NCI-H2227 (cell line): ENCODE data around the gene KRTAP10-7.
"Not testable (repeated sequence)": the region's sequence is repeated elsewhere in the genome, so short reads cannot be mapped to it uniquely, and the experiment has no call there.

Experiments
- DNase-seq: peaks from one replicate; lab custom pipeline; 2025; ENCODE audit not compliant: unreplicated experiment; lab: John Stamatoyannopoulos, UW

Gene KRTAP10-7, protein sequence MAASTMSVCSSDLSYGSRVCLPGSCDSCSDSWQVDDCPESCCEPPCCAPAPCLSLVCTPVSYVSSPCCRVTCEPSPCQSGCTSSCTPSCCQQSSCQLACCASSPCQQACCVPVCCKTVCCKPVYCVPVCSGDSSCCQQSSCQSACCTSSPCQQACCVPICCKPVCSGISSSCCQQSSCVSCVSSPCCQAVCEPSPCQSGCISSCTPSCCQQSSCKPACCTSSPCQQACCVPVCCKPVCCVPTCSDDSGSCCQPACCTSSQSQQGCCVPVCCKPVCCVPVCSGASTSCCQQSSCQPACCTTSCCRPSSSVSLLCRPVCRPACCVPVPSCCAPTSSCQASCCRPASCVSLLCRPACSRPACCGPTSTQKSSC

DNA sequence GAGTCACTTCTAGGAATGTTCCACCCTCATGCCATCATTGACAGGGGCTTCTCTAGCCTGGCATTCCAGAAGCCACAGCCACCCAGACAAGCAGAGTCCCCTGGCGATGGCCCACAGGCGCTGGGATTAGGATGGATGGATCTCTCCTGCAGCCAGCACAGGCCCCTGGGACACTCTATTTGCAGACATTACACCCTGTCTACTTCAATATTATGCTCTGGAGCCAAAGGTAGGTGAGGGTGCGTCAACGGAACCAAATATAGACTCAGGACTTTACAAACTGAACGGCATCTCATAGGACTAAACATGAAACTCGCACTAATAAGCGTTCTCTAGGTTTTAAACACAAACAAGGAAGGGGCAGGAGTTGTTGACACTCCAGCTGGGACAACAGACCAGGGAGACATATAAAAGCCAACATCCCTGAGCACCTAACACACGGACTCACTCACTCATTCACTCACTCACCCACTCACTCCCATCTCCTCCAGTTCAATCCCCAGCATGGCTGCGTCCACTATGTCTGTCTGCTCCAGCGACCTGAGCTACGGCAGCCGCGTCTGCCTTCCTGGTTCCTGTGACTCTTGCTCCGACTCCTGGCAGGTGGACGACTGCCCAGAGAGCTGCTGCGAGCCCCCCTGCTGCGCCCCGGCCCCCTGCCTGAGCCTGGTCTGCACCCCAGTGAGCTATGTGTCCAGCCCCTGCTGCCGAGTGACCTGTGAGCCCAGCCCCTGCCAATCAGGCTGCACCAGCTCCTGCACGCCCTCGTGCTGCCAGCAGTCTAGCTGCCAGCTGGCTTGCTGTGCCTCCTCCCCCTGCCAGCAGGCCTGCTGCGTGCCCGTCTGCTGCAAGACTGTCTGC is at the start of gene KRTAP10-7:
Gene KRTAP10-7 (plus strand): TSS at position 480 of the 861 bp plus-strand sequence. CDS start 25 bp downstream, at position 505.
- not testable (repeated sequence) for DNase-seq

DNA sequence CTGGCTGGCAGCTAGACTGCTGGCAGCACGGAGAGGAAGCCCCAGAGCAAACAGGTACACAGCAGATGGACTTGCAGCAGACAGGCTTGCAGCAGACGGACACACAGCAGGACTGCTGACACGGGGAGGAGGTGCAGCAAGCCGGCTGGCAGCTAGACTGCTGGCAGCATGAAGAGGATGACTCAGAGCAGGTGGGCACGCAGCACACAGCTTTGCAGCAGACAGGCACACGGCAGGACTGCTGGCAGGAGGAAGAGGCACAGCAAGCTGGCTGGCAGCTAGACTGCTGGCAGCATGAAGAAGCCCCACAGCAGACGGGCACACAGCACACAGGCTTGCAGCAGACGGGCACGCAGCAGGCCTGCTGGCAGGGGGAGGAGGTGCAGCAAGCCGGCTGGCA is 49.6 kb upstream of the KRTAP10-7 start:
- DNase-seq, result no peak

DNA sequence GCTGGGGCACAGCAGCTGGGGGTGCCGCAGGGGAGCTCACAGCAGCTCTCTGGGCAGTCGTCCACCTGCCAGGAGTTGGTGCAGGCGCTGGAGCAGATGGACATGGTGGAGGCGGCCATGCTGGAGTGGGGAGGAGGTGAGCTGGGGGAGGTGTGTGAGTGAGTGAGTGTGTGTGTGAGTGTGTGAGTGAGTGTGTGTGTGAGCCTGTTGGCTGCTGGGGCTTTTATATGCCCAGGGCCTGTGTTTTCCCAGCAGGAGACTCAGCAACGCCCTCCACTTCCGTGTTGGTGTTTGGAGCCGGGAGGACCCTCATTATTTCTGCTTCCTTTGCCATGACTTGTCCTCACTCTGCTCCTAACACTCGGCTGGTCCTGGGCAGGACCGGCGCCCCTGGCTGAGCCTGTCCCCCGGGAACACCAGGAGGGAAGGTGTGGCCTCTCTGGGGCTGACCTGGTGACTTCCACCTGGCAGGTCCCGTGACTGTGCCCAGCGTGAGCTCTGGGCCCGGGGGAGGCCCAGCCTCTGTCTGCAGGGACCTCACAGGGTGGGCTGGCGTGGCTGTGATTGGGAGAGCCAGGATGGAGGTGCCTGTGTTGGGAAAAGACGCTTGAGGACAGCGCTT is 48.9 kb upstream of the KRTAP10-7 start, which contains the start of gene KRTAP10-2:
Gene KRTAP10-2 (minus strand): TSS at position 166 of the 622 bp plus-strand sequence. CDS start 47 bp downstream, at position 119.
- peak; percentile 77 for DNase-seq

DNA sequence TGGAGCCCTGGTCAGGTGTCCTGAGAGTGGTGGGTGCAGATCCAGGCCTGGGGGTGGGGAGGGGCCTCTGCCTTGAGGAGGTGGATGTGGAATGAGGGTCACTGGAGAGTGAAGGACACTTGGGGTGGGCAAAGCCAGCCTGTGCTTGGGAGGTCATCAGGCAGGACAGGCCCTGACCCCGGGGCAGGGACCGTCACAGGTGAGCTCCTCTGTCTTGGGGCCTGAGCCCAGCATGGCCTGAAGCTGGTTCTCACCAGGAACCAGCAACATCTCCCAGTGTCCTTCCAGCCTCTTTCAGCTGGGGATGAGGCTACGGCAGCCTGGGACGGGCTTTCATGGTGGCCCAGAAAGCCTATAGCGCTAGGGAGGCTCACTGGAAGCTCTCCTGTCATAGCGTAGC is 48.3 kb upstream of the KRTAP10-7 start:
- no peak for DNase-seq

DNA sequence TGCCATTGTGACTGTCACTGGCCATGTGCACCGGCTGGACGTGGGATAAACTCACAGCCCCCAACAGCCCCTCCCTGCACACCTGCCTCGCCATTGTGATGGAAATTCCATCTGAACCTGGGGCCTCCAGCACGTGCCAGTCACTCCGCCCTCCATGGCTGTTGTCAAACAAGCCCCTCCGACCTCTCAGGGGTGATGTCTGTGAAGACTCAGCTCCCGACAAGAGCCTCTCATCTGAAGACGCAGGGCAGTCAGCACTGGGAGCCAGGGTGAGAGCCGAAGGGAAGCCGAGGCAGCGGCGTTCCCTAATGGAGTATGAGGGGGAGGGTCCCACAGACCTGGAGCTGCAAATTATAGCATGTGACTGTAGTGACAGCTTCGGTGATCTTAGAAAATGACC is 47.7 kb upstream of the KRTAP10-7 start:
- DNase-seq, result no peak

- no peak for DNase-seq
Measured at GRCh38 chr21:44555200-44555875, 45.1 kb upstream of the KRTAP10-7 start.

DNA sequence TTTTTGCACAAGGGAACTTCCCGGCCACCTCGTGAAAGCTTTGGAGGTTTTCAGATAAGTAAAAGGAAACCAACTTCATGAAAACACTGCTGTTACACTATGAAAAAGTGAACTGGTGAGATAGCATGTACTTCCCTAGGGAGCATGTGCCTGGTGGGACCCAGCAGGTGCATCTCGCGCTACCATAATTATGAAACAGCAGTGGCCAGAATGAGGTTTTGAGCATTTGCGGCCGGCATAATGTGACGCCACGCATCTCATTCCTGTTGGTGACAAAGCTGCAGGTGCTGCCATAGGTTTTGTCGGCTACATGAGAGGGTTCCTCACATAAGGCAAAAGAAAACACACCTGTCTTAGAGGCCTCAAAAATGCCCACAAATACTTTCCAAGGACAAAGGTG is 43.5 kb upstream of the KRTAP10-7 start:
- no peak for DNase-seq

DNA sequence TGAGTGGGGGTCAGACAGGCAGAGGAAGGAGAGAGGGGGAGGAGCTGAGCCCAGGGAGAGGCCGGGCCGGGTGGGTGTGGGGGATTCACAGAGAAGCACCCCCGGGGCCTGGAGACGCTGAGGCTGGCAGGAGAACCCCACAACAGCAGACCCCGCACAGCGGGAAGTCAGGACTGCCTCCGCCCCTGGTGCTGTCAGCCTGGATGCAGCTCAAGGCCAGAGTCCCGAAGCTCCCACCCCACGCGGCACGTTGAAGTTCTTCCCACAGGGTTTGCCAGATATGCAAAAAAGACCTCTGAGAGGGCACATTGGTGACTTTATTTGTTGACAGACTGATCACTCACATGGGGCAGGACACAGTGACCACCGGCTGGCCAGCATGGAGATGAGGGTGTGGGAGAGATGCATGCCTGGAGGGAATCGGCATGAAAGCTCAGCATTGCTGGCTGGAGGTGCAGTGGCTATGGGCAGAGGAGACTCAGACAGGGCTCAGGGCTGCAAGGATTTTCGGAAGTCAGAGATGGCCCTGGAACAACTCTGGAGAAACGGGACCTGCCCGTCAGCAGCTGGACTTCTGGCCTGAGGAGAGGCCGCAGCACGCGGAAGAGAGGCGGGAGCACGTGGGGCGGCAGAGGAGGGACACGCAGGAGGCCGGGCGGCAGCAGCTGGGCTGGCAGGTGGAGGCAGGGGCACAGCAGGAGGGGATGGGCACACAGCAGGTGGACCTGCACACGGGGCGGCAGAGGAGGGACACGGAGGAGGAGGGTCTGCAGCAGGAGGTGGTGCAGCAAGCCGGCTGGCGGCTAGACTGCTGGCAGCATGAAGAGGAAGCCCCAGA is 42.7 kb upstream of the KRTAP10-7 start:
- no peak for DNase-seq

DNA sequence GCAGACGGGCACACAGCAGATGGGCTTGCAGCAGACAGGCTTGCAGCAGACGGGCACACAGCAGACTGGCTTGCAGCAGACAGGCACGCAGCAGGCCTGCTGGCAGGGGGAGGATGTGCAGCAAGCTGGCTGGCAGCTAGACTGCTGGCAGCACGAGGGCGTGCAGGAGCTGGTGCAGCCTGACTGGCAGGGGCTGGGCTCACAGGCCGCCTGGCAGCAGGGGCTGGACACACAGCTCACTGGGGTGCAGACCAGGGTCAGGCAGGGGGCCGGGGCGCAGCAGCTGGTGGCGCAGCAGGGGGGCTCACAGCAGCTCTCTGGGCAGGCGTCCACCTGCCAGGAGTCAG is 42.1 kb upstream of the KRTAP10-7 start:
- DNase-seq, result not testable (repeated sequence)

DNA sequence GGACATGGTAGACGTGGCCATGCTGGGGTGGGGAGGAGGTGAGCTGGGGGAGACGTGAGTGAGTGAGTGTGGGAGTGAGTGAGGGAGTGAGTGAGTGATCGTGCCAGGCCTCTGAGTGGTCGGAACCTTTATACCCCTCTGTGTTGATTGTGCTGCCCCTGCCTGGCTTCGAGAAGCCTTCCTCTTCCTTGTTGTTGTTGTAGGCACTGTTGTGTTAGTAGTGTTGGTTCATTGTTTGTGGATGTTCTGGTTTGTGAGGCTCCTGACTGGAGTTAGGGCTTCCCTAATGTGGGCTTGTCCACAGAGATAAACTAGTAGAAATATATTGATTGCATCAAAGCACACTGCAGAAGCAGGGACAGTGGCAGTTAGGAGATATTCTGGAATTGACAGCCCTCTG is 41.7 kb upstream of the KRTAP10-7 start, which contains the start of gene KRTAP10-3:
Gene KRTAP10-3 (minus strand): TSS at position 101 of the 400 bp plus-strand sequence. CDS start 80 bp downstream, at position 21.
- no peak for DNase-seq

DNA sequence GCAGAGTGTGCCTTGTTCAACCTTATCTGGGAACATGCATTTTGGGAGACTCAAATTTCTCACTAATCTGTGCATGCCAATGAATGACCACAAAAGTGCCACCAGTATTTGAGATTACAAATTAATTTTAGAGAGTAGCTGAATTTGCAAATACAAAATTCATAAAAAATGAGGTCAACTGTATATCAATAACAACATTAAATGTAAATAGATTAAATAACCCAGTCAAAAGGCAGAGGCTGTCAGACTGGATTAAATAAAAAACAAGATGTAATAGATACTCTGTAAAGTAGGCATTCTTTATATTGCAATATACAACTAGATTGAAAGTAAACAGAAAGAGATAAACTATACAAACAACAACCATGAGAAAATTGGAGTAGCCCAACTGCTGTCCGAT is 36.3 kb upstream of the KRTAP10-7 start:
- DNase-seq, result no peak

DNA sequence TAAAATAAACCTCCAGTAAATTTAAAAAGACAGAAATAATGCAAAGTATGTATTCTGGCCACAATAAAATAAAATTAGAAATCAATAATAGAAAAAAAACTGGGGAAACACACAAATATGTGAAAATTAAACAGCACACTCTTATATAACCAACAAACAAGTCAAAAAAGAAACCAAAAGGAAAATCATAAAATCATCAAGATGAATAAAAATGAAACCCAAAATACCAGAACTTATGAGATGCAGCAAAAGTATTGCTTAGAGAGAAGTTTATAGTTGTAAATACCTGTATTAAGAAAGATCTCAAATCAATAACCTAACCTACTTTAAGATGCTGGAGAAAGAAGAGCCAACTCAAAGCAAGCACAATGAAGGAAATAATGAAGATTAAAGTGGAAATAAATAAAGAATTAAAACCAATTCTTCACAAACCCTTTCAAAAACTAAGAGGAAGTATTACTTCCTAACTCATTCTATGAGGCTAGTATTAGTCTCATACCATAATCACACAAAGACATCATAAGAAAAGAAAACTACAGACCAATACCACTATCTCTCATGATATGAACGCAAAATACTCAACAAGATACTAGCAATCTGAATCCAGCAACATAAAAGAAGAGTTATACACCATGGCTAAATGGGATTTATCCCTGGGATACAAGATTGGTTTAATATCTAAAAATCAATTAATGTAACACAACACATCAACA is 35.4 kb upstream of the KRTAP10-7 start:
- DNase-seq, result no peak

DNA sequence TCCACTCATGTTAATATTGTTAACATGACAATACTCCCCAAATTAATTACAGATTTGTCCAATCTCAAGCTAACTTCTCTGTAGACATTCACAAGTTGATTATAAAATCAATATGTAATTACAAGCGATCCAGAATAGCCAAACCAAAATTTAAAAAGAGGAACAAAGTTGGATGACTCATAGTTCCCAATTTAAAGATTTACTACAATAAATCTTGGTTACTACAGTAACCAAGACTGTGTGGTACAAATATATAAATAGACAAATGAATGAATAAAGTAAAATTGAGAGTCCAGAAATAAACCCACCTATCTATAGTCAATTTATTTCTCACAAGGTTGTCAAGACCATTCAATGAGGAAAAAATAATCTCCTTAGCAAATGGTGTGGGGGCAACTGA is 34.0 kb upstream of the KRTAP10-7 start:
- no peak for DNase-seq

- DNase-seq, result no peak
Measured at GRCh38 chr21:44567481-44568171, 32.8 kb upstream of the KRTAP10-7 start.

- DNase-seq, result no peak
Measured at GRCh38 chr21:44568261-44568660, 32.1 kb upstream of the KRTAP10-7 start.

GRCh38 chr21:44568667-44569556 is 31.5 kb upstream of the KRTAP10-7 start:
- no peak for DNase-seq

GRCh38 chr21:44569861-44570517 is 30.4 kb upstream of the KRTAP10-7 start:
- no peak for DNase-seq
